ENCODE results near the gene ZBED5.

ZBED5 gene

GRCh38 chr11:10864688-10865087, 6.8 kb upstream of the ZBED5 start:
- no peak for DNase-seq (ENCODE audit: low spot score)
- Mint-ChIP-seq H3K9me3 (no peaks in the 10 kb centered on the region), H3K4me3 (no peak overlapping the region), H3K36me3 (ENCODE audit: low read depth) (no peaks in the 10 kb centered on the region), H3K27me3 (ENCODE audit: low read depth) (no peaks in the 10 kb centered on the region), H3K27ac (no peak overlapping the region), H3K4me1 (ENCODE audit: low read depth) (peaks cover 34% of the 10 kb centered on the region)

GRCh38 chr11:10862446-10862845, 4.6 kb upstream of the ZBED5 start:
- Mint-ChIP-seq H3K9me3 (no peaks in the 10 kb centered on the region), H3K4me1 (ENCODE audit: low read depth) (peaks cover 34% of the 10 kb centered on the region), H3K27ac (no peak overlapping the region), H3K36me3 (ENCODE audit: low read depth) (peaks cover 1% of the 10 kb centered on the region), H3K27me3 (ENCODE audit: low read depth) (no peaks in the 10 kb centered on the region), H3K4me3 (no peak overlapping the region)
- no peak for DNase-seq (ENCODE audit: low spot score)

DNA sequence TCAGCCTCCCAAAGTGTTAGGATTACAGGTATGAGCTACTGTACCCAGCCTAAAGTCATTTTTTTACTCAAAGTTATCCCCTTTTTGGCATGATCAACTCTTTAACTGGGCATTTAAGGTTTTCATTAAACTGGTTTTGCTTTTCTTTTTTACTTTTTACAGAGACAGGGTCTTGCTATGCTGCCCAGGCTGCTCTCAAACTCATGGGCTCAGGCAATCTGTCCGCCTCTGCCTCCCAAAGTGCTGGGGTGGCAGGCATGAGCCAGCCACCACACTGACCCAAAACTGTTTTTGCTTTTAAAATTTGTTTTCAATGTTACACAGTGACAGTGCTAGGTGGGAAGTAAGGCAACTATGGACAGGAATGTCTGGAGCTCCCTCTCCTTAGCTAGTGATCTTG, 3.9 kb upstream of the ZBED5 start:
- Mint-ChIP-seq H3K4me3 (no peak overlapping the region), H3K9me3 (no peaks in the 10 kb centered on the region), H3K4me1 (ENCODE audit: low read depth) (peaks cover 31% of the 10 kb centered on the region), H3K27me3 (ENCODE audit: low read depth) (no peaks in the 10 kb centered on the region), H3K27ac (no peak overlapping the region), H3K36me3 (ENCODE audit: low read depth) (peaks cover 3% of the 10 kb centered on the region)
- DNase-seq (ENCODE audit: low spot score) = no peak

DNA sequence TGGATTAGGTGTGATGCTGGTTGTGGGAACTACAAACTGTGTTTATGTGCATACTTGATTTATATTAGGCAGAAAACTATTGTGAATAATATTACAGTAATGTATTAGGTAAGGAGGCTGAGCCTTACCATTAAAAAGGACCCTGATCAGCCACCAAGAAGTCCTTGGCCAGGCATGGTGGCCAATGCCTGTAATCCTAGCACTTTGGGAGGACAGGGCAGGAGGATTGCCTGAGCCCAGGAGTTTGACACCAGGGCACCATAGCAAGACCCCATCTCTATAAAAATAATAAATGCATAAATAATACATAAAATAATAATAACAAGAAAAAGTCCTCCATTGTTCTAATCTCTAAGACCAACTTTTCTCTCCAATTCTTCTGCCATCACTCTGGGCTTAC, 3.2 kb upstream of the ZBED5 start:
- no peak overlapping the region for H3K4me3 Mint-ChIP-seq
- peaks cover 34% of the 10 kb centered on the region for H3K4me1 Mint-ChIP-seq (ENCODE audit: low read depth)
- DNase-seq (ENCODE audit: low spot score) = no peak
- H3K36me3 Mint-ChIP-seq (ENCODE audit: low read depth) = peaks cover 9% of the 10 kb centered on the region
- no peak overlapping the region for H3K27ac Mint-ChIP-seq
- H3K27me3 Mint-ChIP-seq (ENCODE audit: low read depth) = no peaks in the 10 kb centered on the region
- H3K9me3 Mint-ChIP-seq = no peaks in the 10 kb centered on the region

DNA sequence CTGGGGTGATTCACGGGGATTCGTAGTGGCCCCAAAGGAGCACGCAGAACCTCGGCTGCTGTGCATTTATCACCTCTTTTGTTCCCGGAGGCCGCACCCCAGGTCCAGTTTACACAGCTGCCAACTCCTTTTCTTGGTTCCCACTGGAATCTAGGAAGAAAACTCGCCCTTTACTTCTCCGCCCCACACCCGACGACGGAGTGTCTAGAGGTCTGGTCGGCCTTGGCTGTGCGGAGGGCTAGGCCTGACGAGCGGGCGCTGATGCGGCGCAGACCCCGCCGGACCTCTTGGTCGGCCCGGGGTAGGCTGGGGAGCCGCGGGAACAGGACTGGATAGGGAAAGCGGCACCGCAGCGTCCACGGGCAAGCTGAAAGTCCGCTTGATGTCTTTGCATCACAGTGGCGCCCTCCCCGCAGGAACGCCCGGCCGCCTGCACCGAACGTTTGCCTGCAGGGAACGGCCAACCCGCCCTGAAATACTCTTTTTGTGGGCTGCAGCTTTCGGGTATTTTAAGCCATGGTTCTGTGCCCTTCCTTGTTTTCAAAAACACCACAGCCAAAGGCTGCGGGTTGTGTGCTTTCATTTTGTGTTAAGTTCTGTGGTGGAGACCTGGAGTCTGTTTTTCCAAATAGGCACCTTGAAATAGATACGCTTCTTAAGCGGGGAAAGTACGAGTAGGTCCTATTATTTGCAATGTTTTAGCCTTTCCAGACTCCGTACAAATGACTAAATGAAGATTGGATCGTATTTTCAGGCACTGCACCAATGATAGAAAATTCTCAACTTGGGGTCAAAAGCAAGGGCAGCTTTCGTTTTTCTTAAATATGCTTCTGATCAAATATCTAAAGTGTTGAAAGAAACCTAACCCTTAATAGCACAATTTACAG, 829 bp upstream of the ZBED5 start:
- Mint-ChIP-seq H3K27me3 (ENCODE audit: low read depth) (no peaks in the 10 kb centered on the region), H3K9me3 (no peaks in the 10 kb centered on the region), H3K4me3 (peak overlapping the region; percentile 94), H3K27ac (peak overlapping the region; percentile 96), H3K4me1 (ENCODE audit: low read depth) (peaks cover 40% of the 10 kb centered on the region), H3K36me3 (ENCODE audit: low read depth) (peaks cover 21% of the 10 kb centered on the region)
- peak; percentile 47 for DNase-seq (ENCODE audit: low spot score)

GRCh38 chr11:10857459-10857708, 469 bp downstream of the ZBED5 start:
- Mint-ChIP-seq H3K27me3 (ENCODE audit: low read depth) (no peaks in the 10 kb centered on the region), H3K4me1 (ENCODE audit: low read depth) (peaks cover 35% of the 10 kb centered on the region)
- DNase-seq (ENCODE audit: low spot score) = no peak

GRCh38 chr11:10856689-10857458, 979 bp downstream of the ZBED5 start:
- Mint-ChIP-seq H3K27ac (peak overlapping the region; percentile 96), H3K4me1 (ENCODE audit: low read depth) (peaks cover 35% of the 10 kb centered on the region), H3K4me3 (peak overlapping the region; percentile 94), H3K27me3 (ENCODE audit: low read depth) (no peaks in the 10 kb centered on the region), H3K9me3 (no peaks in the 10 kb centered on the region), H3K36me3 (ENCODE audit: low read depth) (peaks cover 38% of the 10 kb centered on the region)
- DNase-seq (ENCODE audit: low spot score) = no peak

More at GRCh38 chr11:10857459-10857708, 469 bp downstream of the ZBED5 start:
- H3K4me3 Mint-ChIP-seq = peak overlapping the region; percentile 94
- H3K9me3 Mint-ChIP-seq = no peaks in the 10 kb centered on the region
- peaks cover 33% of the 10 kb centered on the region for H3K36me3 Mint-ChIP-seq (ENCODE audit: low read depth)
- peak overlapping the region; percentile 96 for H3K27ac Mint-ChIP-seq

GRCh38 chr11:10855295-10855694, 2.6 kb downstream of the ZBED5 start:
- Mint-ChIP-seq H3K4me3 (no peak overlapping the region), H3K36me3 (ENCODE audit: low read depth) (peaks cover 45% of the 10 kb centered on the region), H3K27me3 (ENCODE audit: low read depth) (no peaks in the 10 kb centered on the region), H3K4me1 (ENCODE audit: low read depth) (peaks cover 33% of the 10 kb centered on the region), H3K27ac (no peak overlapping the region), H3K9me3 (no peaks in the 10 kb centered on the region)
- DNase-seq (ENCODE audit: low spot score) = no peak

DNA sequence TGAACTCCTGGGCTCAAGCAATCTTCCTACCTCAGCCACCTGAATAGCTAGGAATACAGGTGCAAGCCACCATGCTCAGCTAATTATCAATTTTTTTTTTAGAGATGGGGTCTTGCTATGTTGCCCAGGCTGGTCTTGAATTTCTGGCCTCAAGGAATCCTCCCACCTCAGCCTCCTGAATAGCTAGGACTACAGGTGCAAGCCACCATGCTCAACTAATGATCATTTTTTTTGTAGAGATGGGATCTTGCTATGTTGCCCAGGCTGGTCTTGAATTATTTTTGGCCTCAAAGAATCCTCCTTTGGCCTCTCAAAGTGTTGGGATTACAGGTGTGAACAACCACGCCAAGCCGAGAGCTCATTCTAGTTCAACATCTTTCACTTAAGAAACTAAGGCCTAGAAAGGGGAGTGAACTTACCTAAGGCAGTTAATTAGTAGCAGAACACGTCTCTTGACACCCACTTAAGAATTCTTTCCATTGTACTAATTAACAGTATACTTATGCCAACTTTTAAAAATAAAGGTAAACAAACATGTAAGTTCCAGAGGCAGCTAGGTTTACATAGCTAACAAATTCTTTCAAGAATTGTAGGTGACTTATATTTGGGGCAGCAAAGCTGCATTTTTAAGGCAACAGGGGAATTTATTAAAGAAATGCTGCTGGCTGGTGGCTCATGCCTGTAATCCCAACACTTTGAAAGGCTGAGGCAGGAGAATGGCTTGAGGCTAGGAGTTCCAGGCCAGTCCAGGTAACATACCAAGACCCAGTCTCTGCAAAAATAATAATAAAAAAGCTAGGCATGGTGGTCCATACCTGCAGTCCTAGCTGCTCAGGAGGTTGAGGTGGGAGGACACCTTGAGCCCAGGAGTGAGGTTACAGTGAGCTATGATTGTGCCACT, 9.6 kb downstream of the ZBED5 start:
- DNase-seq (ENCODE audit: low spot score) = no peak
- Mint-ChIP-seq H3K27ac (no peak overlapping the region), H3K36me3 (ENCODE audit: low read depth) (peaks cover 37% of the 10 kb centered on the region), H3K9me3 (no peaks in the 10 kb centered on the region), H3K4me1 (ENCODE audit: low read depth) (peaks cover 4% of the 10 kb centered on the region), H3K4me3 (no peak overlapping the region), H3K27me3 (ENCODE audit: low read depth) (no peaks in the 10 kb centered on the region)

DNA sequence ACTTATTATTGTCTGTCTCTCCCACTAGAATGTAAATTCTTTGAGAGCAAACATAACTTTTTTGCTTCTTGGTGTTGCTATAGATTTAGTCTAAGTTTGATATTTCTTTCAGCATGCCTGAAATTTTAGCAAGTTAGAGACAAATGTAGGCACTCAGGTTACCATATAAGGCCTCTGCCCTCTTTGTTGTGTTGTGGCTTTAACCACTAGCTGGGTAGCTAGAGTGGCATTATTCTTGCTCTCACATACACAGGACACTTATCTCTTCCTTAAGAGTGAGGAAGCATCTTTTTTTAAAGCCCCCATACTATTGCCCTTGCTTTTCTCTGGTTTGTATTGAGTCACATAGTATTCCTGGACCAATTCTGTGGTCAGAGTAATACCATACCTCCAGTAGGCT, 11.2 kb downstream of the ZBED5 start:
- H3K4me3 Mint-ChIP-seq = no peak overlapping the region
- DNase-seq (ENCODE audit: low spot score) = no peak
- H3K27me3 Mint-ChIP-seq (ENCODE audit: low read depth) = no peaks in the 10 kb centered on the region
- H3K27ac Mint-ChIP-seq = no peak overlapping the region
- H3K9me3 Mint-ChIP-seq = no peaks in the 10 kb centered on the region
- no peaks in the 10 kb centered on the region for H3K4me1 Mint-ChIP-seq (ENCODE audit: low read depth)
- peaks cover 23% of the 10 kb centered on the region for H3K36me3 Mint-ChIP-seq (ENCODE audit: low read depth)

DNA sequence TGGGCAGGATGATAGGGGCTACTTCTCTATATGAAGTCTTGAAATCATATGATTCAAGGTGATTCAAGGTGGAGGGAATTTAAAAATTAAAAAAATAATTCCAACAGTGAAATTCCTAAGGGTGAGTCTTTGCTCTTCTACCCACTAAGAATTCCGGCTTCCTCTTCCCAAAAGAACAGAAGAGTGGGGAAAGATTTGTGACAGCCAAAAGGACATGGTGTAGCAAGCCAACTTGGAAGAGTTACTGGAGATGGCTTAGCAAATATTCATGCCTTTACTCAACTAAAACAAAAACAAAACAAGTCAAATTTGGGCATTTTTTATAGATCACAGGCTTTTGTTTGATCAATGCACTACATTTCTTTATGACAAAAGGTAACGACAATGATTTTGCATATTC, 12.3 kb downstream of the ZBED5 start:
- Mint-ChIP-seq H3K9me3 (no peaks in the 10 kb centered on the region), H3K27me3 (ENCODE audit: low read depth) (no peaks in the 10 kb centered on the region), H3K4me1 (ENCODE audit: low read depth) (no peaks in the 10 kb centered on the region), H3K27ac (no peak overlapping the region), H3K4me3 (no peak overlapping the region), H3K36me3 (ENCODE audit: low read depth) (peaks cover 18% of the 10 kb centered on the region)
- DNase-seq (ENCODE audit: low spot score) = no peak

DNA sequence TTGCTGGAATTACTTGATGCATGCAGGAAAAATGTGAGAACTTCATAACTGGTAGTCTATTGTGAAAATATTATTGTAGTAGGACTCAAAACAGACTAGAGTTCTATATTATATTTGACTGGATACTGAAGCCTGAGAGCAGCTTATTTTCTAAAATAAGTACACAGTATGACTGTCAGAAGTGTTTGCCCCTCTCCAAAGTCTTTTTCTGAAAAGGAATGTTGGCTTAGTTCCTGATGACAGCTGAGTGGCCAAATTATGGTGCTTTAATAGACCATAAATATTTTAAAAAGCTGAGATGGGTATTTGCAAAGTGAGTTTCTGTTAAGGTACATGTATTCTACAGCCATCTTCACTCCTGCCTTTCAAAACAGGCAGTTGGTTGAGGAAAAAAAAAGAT, 13.1 kb downstream of the ZBED5 start:
- no peak for DNase-seq (ENCODE audit: low spot score)
- Mint-ChIP-seq H3K4me3 (no peak overlapping the region), H3K36me3 (ENCODE audit: low read depth) (peaks cover 14% of the 10 kb centered on the region), H3K27ac (no peak overlapping the region), H3K9me3 (no peaks in the 10 kb centered on the region), H3K27me3 (ENCODE audit: low read depth) (no peaks in the 10 kb centered on the region), H3K4me1 (ENCODE audit: low read depth) (no peaks in the 10 kb centered on the region)

DNA sequence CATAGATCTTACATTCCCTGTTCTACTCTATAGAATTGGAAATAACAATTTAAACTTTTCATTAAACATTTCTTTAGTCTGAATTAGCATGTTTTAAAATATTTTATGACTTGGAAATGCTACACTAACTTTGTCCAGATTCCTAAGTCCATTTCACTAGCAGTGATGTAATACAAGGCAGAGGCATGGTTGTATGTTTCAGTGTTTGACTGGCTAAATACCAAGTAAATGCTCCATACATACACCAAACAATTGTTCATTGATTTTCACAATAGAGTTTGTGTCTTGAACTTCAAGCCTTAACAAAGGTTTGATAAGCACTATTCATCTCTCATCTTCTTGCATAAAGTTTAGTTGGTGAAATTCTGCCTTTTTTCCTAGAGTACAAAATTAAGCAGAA, 13.5 kb downstream of the ZBED5 start:
- no peaks in the 10 kb centered on the region for H3K27me3 Mint-ChIP-seq (ENCODE audit: low read depth)
- no peak overlapping the region for H3K4me3 Mint-ChIP-seq
- peaks cover 10% of the 10 kb centered on the region for H3K36me3 Mint-ChIP-seq (ENCODE audit: low read depth)
- DNase-seq (ENCODE audit: low spot score) = no peak
- no peaks in the 10 kb centered on the region for H3K9me3 Mint-ChIP-seq
- no peaks in the 10 kb centered on the region for H3K4me1 Mint-ChIP-seq (ENCODE audit: low read depth)
- no peak overlapping the region for H3K27ac Mint-ChIP-seq

DNA sequence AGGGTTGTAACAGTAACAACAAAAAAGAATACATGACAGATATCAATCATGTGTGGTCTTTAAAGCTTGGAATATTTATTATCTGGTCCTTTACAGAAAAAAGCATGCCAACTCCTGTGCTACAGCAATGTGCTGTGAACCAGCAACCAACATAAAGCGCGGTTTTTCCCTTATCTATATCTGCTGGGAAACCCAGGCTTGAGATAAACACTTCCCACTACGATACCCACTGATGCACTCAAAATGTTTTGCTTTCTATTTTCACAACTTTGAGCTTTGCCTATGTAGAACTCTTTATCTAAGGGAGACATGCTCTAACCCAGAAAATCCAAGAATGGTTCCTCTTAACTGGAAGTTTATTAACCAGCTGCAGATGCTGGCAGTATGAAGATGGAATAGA, 19.0 kb downstream of the ZBED5 start:
- Mint-ChIP-seq H3K9me3 (no peaks in the 10 kb centered on the region), H3K27me3 (ENCODE audit: low read depth) (no peaks in the 10 kb centered on the region), H3K4me1 (ENCODE audit: low read depth) (peaks cover 3% of the 10 kb centered on the region), H3K27ac (no peak overlapping the region), H3K36me3 (ENCODE audit: low read depth) (peaks cover 2% of the 10 kb centered on the region), H3K4me3 (no peak overlapping the region)
- no peak for DNase-seq (ENCODE audit: low spot score)

Measured in T-helper 2 cell treated with Interferon-gamma antibody and Interleukin-4, amounts not matched to agents 5 μg/mL and 100 μg/mL, for 36 hours (primary cell).